ENCODE measurements around the gene HPCAL4. TPM values are rescaled to one million over a fixed set of nuclear protein-coding genes. Genes with fewer than 3 reads are reported as not detected.

Gene HPCAL4
- total RNA-seq (2022; extraction: Qiagen RNA extraction; ENCODE audit: low read depth): 0.24 to 0.41 TPM (median 0.29 TPM) in 5 replicates

DNA sequence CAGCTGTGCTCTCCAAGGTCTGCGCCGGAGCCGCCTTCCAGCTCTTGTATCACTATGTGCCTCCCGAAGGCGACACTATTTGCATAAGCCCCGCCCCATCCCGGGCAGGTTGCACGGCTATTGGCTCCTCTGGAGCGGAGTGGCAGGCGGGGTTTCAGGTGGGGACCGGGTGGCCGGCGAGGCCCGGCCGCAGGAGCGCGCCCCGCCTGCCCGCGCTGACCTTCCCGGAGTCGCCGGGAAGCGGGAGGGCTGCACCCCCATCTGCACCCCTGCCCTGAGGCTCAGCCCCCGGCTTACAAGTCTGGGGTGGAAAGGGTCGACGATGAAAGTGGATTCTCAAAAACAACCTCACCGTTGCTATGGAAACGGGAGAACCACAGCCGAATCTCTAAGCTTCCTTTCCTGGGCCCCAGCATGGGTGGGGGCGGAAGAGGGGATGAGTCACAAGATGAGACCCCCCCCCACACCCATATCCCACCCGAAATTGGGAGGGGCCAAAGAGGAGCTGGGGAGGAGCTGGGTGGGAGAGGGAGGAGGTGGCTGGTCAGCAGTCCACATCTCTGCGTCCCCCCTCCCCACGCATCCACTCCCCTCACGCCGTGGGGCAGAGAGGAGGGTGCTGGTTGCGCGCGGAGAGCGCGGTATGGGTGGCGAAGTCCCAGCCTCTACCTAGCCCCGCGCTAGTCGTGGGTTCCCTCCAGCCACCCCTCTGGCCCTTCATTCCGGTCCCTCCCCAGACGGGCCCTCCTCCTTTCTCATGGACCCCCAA lies at the start of gene HPCAL4:
Gene HPCAL4 (minus strand): TSS at position 51 of the 769 bp plus-strand sequence. CDS start 6,830 bp downstream, outside the sequence.

DNA sequence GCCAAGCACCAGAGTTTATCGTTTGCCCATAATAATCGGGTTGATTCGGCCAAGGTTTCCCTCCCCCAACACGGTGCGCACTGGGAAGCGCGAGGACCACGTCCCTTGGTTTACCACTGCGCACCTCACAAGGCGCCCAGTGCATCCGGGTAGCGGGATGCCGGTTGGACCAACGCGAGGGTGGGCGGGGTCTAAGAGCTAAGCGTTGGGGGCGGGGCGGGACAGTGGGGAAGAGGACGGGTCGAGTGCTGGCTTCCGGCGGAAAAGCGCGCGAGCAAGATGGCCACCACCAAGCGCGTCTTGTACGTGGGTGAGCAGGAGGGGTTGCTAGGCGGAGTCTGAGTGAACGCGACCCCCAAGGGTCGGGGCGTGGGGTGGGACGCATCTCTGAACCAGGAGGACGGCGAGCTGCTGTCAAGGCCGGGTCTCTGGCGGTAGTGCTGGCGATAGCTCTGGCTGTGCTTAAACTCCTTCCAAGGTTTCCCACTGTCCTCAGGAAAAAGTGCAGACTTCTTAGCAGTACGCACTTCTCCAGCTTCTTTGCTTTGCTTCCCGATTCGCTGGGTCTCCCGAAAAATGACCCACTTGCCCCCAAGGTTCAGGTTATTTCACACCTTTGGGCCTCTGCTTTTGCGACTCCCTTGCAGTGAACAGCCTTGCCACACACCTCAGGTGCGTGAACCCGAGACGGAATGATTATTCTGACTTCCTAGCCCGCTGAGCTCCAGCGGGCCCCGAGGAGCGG lies 47.6 kb upstream of the HPCAL4 start, which contains the start of gene PPIE:
Gene PPIE (plus strand): TSS at position 261 of the 745 bp plus-strand sequence. CDS start 19 bp downstream, at position 280.

DNA sequence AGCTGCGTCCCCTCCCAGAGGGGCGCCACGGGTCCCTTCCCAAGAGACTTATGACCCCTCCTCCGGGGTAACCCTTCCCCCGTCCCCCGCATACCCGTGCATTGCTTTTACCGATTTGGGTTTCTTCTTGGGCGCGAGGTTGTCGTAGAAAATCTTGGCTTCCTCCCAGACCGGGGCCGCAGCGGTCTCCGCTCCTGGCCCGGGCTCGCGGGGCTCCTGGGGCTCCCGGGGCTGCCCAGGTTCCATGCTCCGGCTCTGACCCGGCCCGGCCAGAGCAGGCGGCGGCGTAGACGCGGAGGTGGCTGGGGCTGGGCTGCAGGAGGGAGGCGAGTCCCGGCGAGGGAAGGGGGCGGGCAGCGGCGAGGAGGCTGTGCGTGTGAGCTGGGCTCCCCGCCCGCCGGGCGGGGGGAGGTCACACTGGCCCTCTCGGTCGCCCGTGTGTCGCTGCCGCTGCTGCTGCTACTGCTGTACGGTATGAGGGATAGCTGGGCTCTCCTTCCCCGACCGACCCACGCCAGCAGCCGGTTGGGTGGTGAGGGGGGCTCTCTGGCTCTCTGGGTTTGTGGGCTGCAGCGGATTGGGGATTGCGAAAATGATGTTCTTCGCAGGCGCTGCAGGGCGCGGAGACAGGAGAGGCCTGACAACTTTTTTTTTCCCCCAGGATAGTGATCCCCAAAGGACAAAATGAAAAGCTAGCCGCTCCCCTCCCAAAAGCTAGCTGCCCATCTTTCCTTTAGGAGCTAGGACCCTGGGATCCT lies 19.3 kb downstream of the HPCAL4 start, which contains the start of gene NT5C1A:
Gene NT5C1A (minus strand): TSS at position 315 of the 758 bp plus-strand sequence. CDS start 69 bp downstream, at position 246.

DNA sequence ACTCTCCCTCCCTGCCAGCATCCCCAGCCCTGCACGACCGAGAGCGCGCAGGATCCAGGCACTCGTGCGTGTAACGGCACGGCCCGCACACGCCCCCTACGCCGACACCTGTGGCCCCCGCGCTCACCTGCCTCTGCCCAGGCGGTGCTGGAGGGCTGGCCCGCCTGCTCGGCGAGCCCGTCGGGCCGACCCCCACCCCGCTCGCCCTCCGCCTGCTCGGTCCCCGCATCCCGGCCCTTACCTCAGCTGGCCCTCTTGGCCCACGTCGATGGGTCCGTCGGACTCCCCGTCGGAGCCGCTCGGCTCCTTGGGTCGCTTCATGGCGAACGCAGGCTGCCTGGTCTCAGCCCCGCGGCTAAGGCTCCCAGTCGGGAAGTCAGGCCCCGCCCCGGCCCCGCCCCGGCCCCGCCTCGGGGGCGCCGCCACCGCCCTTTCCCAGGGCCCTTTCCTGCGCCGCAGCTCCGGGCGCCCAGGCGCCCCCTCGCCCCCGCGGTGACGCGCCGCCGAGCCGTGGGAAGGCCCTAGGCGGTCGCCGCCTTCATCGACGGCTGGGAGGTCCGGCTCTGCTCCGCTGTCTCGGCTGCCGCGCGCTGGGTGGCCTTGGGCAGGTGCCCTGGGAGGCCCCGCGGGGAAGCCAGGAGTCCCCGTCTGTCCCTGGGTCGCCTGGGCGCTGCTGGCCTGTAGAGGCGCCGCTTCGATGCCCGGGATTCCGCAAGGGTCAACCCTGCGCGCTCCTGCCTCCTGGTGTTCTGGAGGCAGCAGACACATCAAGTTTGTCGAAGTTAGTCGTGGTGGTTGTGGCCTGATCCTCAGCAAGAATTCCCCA lies 51.7 kb downstream of the HPCAL4 start, which contains the start of gene HEYL:
Gene HEYL (minus strand): TSS at position 339 of the 826 bp plus-strand sequence. CDS start 18 bp downstream, at position 321.

Other genes starting within 250 kb of the HPCAL4 start
- 0.10 to 0.29 TPM (median 0.13 TPM) in 4 of 5 replicates, not detected in the other for gene BMP8A, start 199.8 kb downstream of the HPCAL4 start, total RNA-seq (2022; extraction: Qiagen RNA extraction; ENCODE audit: low read depth)
- gene PABPC4, start 114.6 kb downstream of the HPCAL4 start, total RNA-seq (2022; extraction: Qiagen RNA extraction; ENCODE audit: low read depth): 119 to 169 TPM (median 129 TPM) in 5 replicates
- 2.3 to 3.3 TPM (median 3.0 TPM) in 5 replicates for gene HEYL, start 51.8 kb downstream of the HPCAL4 start, total RNA-seq (2022; extraction: Qiagen RNA extraction; ENCODE audit: low read depth)
- gene NT5C1A, start 19.3 kb downstream of the HPCAL4 start, total RNA-seq (2022; extraction: Qiagen RNA extraction; ENCODE audit: low read depth): not detected in 5 replicates
- gene PPIE, start 47.4 kb upstream of the HPCAL4 start, total RNA-seq (2022; extraction: Qiagen RNA extraction; ENCODE audit: low read depth): 38.7 to 43.4 TPM (median 41.3 TPM) in 5 replicates
- 0.38 to 0.64 TPM (median 0.40 TPM) in 5 replicates for gene OXCT2, start 79.9 kb upstream of the HPCAL4 start, total RNA-seq (2022; extraction: Qiagen RNA extraction; ENCODE audit: low read depth)
- 3.1 to 4.3 TPM (median 4.1 TPM) in 5 replicates for gene BMP8B, start 97.4 kb upstream of the HPCAL4 start, total RNA-seq (2022; extraction: Qiagen RNA extraction; ENCODE audit: low read depth)
- gene TRIT1, start 192.1 kb upstream of the HPCAL4 start, total RNA-seq (2022; extraction: Qiagen RNA extraction; ENCODE audit: low read depth): 15.2 to 17.5 TPM (median 16.5 TPM) in 5 replicates
- gene MYCL, start 210.5 kb upstream of the HPCAL4 start, total RNA-seq (2022; extraction: Qiagen RNA extraction; ENCODE audit: low read depth): 0.99 to 1.4 TPM (median 1.3 TPM) in 5 replicates

Measured in A549 treated with CpdA at 1 μM for 4 hours (cell line).